GM10266 (cell line): Measurements from ENCODE around the gene CDK17.
"Not testable (repeated sequence)": the region's sequence is repeated elsewhere in the genome, so short reads cannot be mapped to it uniquely, and the experiment has no call there.

ENCODE experiments used
- DNase-seq: peaks from one replicate; pipeline ENCODE4 v3.0.0; 2012; ENCODE audit errors: extremely low spot score
- TF ChIP-seq, protein P1 (sequence below): IDR thresholded peaks from 2 replicates; pipeline ENCODE4 v1.5.1; 2012; ENCODE audit warnings: mild to moderate bottlenecking, low read depth; ENCODE audit not compliant: control insufficient read depth, insufficient read depth; ENCODE audit errors: missing control alignments

The CDK17 gene

DNA sequence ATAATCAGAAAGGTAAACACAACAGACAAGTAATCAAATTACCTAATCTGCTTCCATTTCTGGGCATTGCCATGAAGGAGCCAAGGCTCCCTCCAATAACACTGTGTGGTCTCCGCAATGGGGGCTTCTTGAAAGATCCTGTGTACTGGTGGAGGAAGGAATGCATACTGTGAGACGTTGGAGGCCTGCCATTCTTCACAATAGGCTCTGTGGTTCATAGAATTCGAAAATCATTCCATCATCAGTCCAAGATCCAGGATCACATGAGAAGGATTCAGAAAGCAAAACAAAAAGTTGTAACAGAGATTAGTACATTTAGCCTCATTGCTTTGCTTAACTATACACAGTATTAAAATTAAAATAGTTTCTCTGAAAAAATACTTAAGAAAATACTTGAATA is 76.3 kb downstream of the CDK17 start:
- no peak for DNase-seq
- TF ChIP-seq, protein P1, sequence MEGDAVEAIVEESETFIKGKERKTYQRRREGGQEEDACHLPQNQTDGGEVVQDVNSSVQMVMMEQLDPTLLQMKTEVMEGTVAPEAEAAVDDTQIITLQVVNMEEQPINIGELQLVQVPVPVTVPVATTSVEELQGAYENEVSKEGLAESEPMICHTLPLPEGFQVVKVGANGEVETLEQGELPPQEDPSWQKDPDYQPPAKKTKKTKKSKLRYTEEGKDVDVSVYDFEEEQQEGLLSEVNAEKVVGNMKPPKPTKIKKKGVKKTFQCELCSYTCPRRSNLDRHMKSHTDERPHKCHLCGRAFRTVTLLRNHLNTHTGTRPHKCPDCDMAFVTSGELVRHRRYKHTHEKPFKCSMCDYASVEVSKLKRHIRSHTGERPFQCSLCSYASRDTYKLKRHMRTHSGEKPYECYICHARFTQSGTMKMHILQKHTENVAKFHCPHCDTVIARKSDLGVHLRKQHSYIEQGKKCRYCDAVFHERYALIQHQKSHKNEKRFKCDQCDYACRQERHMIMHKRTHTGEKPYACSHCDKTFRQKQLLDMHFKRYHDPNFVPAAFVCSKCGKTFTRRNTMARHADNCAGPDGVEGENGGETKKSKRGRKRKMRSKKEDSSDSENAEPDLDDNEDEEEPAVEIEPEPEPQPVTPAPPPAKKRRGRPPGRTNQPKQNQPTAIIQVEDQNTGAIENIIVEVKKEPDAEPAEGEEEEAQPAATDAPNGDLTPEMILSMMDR, result no peak

DNA sequence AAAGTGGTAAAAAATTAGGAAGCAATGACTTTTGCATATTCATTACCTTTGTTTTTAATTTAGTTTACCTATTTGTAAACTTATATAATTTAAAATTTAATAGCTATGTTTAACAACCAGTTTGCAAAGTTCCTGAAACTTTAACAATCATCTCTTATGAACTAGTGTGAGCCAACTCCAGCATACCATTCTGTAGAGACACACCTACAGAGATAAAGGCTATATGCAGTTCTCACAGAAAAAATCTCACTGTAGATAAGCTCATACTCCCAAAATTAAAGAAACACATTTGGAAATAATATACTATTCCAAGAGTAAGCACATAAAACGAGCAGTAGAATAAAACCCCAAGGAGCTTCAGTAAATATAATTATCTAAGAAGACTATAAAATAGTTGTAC is 77.5 kb downstream of the CDK17 start:
- DNase-seq, result no peak
- TF ChIP-seq, protein P1, result no peak

DNA sequence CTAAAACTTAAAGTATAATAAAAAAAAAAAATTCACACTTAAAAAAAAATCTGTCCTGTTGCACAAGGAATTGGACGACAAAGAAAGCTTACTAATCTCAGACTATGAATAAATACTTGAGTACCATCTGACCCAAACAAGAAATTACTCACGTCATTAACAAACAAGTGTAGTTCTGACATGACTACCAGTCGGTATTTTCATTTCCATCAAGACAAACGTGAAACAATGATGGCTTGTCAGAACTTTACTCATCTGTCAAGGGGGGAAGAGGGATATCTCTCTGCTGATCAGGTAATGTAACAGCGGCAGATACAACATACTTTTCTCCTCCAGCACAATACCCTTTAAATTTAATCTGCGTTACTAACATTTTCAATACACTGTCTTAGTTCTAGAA is 78.3 kb downstream of the CDK17 start:
- no peak for DNase-seq

DNA sequence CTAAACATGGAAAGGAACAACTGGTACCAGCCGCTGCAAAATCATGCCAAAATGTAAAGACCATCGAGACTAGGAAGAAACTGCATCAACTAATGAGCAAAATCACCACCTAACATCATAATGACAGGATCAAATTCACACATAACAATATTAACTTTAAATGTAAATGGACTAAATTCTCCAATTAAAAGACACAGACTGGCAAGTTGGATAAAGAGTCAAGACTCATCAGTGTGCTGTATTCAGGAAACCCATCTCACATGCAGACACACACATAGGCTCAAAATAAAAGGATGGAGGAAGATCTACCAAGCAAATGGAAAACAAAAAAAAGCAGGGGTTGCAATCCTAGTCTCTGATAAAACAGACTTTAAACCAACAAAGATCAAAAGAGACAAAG is 82.4 kb downstream of the CDK17 start:
- DNase-seq, result not testable (repeated sequence)

More for the DNA sequence above, 78.3 kb downstream of the CDK17 start:
- TF ChIP-seq, protein P1, result no peak

DNA sequence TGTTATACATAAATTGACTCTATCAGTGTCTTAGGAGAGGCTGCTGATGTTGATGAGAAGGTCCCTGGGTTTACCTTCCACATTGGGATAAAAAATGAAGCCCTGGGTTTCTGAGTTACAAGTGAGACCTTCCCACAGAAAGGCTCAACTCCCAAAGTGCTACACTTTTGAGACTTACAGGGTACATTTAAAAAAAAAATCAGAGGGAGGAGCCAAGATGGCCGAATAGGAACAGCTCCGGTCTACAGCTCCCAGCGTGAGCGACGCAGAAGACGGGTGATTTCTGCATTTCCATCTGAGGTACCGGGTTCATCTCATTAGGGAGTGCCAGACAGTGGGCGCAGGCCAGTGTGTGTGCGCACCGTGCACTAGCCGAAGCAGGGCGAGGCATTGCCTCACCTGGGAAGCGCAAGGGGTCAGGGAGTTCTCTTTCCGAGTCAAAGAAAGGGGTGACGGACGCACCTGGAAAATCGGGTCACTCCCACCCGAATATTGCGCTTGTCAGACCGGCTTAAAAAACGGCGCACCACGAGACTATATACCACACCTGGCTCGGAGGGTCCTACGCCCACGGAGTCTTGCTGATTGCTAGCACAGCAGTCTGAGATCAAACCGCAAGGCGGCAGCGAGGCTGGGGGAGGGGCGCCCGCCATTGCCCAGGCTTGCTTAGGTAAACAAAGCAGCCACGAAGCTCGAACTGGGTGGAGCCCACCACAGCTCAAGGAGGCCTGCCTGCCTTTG is 84.3 kb downstream of the CDK17 start:
- not testable (repeated sequence) for DNase-seq

DNA sequence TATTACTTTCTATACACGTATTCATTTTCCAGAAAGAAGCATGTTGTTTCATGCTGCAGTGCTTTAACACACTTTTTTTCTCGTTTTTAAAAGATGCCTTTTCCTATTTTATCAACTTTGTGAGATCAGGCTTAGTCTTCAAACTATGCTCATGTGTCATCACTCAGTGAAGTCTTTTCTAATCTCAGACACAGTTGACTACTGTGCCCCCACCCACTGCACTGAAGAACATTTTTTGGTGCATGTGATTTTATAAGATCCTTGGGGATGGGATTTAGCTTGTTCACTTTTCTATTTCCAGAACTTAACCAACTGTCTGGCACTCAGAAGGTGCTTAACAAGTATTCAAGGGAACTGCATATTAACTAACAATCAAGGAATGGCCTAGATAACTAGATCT is 85.5 kb downstream of the CDK17 start:
- TF ChIP-seq, protein P1, result no peak
- no peak for DNase-seq

DNA sequence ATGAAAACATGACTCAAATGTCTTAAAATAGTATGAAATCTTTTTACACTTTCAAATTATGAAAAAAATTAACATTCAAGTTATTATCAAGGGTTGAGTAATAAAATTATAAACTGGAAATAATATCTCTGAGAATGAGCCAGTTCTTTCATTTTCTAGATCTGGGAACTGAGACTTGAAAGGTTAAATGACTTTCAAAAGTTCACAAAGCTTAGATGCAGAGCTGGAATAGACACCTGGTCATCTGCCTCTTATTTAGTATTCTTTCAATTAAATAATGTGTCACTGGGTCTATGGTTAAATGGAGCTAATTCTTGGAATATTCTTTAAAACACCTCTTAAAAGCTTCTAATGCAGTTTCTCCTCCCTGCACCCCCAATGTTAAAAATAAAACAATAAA is 86.6 kb downstream of the CDK17 start:
- no peak for DNase-seq
- TF ChIP-seq, protein P1, result no peak

DNA sequence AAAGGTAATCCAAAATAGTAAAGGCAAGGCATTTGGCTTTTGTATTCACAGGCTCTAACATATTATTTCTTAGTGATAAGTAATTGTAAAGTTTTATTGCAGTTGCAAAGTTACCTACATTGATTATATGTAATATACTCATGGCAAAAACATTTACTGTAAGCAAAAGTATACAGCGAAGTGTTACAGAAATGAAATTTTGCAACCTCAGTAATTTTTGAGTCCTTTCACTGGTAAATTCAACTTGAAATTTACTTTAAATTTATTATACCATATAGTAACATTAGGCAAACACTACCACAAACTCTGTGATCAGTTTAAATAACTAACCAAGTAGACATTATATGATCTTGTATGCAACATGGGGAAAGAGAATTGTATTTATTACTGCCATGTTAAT is 89.0 kb downstream of the CDK17 start:
- DNase-seq, result no peak
- TF ChIP-seq, protein P1, result no peak

DNA sequence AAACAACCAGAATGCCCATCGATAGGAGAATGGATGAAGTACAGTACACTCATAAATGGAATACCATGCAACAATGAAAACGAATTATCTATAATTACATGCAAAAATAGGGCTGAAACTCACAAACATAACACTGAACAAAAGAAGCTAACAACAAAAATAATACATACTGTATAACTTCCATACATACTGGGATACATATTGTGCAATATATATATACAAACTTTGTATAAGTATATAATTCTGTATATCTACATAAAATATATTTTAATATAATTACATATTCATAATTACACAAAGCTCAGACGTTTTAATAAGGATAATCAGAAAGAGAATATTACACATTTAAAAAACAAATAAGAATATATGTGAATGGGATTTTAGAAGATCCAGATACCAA is 90.2 kb downstream of the CDK17 start:
- TF ChIP-seq, protein P1, result no peak
- DNase-seq, result no peak
